HK-2 (cell line): ENCODE results near the gene SLC7A7.
"Not testable (repeated sequence)": the region's sequence is repeated elsewhere in the genome, so short reads cannot be mapped to it uniquely, and the experiment has no call there.

Experiments
- DNase-seq: peaks from one replicate; pipeline ENCODE4 v3.0.0-alpha.2; 2018; ENCODE audit not compliant: unreplicated experiment

Gene SLC7A7

GRCh38 chr14:22757972-22758650 lies 57.1 kb downstream of the SLC7A7 start:
- not testable (repeated sequence) for DNase-seq

DNA sequence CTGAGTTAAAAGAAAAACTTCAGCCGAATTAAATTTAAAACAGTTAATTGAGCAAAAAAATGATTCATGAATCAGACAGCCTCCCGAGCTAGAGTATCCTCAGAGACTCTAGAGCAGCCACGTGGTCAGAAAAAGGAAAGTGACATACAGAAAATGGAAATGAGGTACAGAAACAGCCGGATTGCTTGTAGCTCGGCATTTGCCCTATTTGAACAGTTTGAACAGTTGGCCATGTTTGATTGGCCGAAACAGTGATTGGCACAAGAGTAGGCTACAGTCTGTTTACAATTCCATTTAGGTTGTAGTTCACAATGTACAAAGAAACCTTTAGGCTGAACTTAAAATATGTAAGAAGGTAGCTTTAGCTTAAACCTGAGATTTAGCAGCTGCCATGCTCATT lies 61.6 kb downstream of the SLC7A7 start:
- no peak for DNase-seq

DNA sequence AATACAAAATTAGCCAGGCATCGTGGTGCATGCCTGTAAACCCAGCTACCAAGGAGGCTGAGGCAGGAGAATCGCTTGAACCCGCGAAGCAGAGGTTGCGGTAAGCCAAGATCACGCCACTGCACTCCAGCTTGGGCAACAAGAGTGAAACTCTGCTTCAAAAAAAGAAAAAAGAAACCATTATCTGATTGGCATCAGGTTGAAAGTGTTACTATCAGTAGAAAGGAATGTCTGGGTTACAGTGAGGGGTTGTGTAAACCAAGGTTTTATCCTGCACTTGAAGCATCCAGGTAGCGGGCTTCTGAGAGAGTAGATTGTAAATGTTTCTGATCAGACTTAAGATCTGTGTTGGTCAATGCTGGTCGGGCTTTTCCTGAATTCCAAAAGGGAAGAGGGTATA lies 62.8 kb downstream of the SLC7A7 start:
- no peak for DNase-seq

GRCh38 chr14:22748631-22749068 lies 66.6 kb downstream of the SLC7A7 start:
- DNase-seq, result no peak

DNA sequence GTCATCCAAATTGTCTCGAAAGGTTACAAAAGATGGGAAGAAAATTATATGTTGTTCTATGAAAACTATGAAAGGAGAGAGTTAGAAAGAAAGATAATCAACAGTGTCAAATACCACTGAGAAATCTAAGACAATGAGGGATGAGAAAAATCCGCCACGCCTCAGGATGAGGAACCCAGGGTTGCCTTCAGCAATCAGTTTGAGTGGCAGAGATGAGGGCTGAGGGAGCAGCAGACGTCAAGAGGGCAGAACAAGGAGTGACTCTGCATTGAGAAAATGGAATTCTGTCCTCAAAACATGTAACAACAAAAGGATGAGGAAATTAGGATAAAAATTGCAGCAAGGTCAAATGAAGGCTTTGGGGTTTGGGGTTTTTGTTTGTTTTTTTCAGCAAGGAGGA lies 67.0 kb downstream of the SLC7A7 start:
- no peak for DNase-seq

- no peak for DNase-seq
These were observed 67.5 kb downstream of the SLC7A7 start for GRCh38 chr14:22747769-22748168.

- no peak for DNase-seq
These were observed 75.2 kb downstream of the SLC7A7 start for GRCh38 chr14:22740020-22740419.

- no peak for DNase-seq
These were observed 75.8 kb downstream of the SLC7A7 start for GRCh38 chr14:22739423-22739822.

- DNase-seq, result no peak
These were observed 78.2 kb downstream of the SLC7A7 start for GRCh38 chr14:22737052-22737451.

- DNase-seq, result not testable (repeated sequence)
These were observed 78.9 kb downstream of the SLC7A7 start for GRCh38 chr14:22736384-22736783.

DNA sequence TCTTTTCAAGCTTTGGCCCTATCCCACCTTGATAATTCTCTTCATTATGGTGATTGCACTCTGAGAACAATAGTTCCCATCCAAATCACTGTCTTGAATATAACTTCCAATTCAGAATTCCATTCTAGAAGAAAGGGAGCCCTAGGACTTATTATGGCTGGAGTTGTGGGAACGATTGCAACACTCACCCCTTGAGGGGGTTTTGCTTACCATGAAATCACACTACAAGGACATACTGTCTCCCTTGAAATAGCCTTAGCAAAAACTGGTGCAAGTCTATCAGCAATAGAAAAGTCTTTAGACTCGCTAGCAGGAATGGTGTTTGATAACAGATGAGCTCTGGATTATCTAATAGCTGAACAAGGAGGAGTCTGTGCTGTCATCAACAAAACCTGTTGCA lies 80.1 kb downstream of the SLC7A7 start:
- DNase-seq, result no peak

GRCh38 chr14:22733829-22734228 lies 81.4 kb downstream of the SLC7A7 start:
- no peak for DNase-seq

GRCh38 chr14:22732062-22732461 lies 83.2 kb downstream of the SLC7A7 start:
- DNase-seq, result not testable (repeated sequence)

GRCh38 chr14:22726012-22726411 lies 89.2 kb downstream of the SLC7A7 start:
- DNase-seq, result no peak

- DNase-seq, result not testable (repeated sequence)
These were observed 89.9 kb downstream of the SLC7A7 start for GRCh38 chr14:22725374-22725773.

GRCh38 chr14:22724847-22725246 lies 90.4 kb downstream of the SLC7A7 start:
- DNase-seq, result not testable (repeated sequence)

GRCh38 chr14:22723815-22724214 lies 91.4 kb downstream of the SLC7A7 start:
- DNase-seq, result no peak
